Activated T-cell treated with anti-CD3 and anti-CD28 coated beads for 4 hours (primary cell): Measurements from ENCODE around the gene RAB3GAP1.
"Not testable (repeated sequence)": the region's sequence is repeated elsewhere in the genome, so short reads cannot be mapped to it uniquely, and the experiment has no call there.

Source experiments
- DNase-seq: peaks from one replicate; pipeline ENCODE4 v3.0.0-alpha.2; 2020

The RAB3GAP1 gene

GRCh38 chr2:135052042-135052876 is at the start of gene RAB3GAP1:
Gene RAB3GAP1, plus strand, starts transcription at chr2:135052292. Its CDS starts 16 bp downstream, at chr2:135052308.
- peak; percentile 86 for DNase-seq

GRCh38 chr2:135002836-135003235 is 49.3 kb upstream of the RAB3GAP1 start:
- DNase-seq: no peak

- peak; percentile 67 for DNase-seq
Observed at GRCh38 chr2:135004005-135004746, 47.9 kb upstream of the RAB3GAP1 start.

- no peak for DNase-seq
Observed at GRCh38 chr2:135005753-135006152, 46.3 kb upstream of the RAB3GAP1 start.

GRCh38 chr2:135009339-135009738 is 42.8 kb upstream of the RAB3GAP1 start:
- DNase-seq: no peak

GRCh38 chr2:135010200-135010942 is 41.7 kb upstream of the RAB3GAP1 start:
- DNase-seq: no peak

- no peak for DNase-seq
Observed at GRCh38 chr2:135011633-135012032, 40.5 kb upstream of the RAB3GAP1 start.

- no peak for DNase-seq
Observed at GRCh38 chr2:135021618-135022017, 30.5 kb upstream of the RAB3GAP1 start.

GRCh38 chr2:135022952-135023880 is 28.9 kb upstream of the RAB3GAP1 start:
- DNase-seq: no peak

- no peak for DNase-seq
Observed at GRCh38 chr2:135023886-135024485, 28.1 kb upstream of the RAB3GAP1 start.

- DNase-seq: no peak
Observed at GRCh38 chr2:135029481-135030134, 22.5 kb upstream of the RAB3GAP1 start.

- DNase-seq: no peak
Observed at GRCh38 chr2:135030826-135031225, 21.3 kb upstream of the RAB3GAP1 start.

GRCh38 chr2:135033216-135033615 is 18.9 kb upstream of the RAB3GAP1 start:
- not testable (repeated sequence) for DNase-seq

DNA sequence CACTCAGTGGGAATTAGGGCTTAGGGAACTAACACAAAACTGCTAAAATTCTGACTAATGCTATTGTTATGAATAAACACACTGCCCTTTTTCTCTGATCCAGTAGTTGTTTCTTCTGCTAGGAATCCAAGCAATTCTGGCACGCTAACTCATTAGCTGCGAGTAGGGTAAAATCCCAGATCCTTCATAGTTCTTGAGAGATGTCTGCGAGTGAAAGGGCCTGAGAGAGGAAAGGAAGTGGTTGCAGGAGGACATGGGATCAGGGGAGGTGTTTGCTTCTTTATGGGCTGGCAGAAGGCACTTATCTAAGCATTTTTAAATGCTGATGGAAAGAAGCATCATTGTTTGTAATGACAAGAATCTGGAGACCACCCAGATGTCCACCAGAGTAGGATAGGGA is 14.3 kb upstream of the RAB3GAP1 start:
- DNase-seq: no peak

DNA sequence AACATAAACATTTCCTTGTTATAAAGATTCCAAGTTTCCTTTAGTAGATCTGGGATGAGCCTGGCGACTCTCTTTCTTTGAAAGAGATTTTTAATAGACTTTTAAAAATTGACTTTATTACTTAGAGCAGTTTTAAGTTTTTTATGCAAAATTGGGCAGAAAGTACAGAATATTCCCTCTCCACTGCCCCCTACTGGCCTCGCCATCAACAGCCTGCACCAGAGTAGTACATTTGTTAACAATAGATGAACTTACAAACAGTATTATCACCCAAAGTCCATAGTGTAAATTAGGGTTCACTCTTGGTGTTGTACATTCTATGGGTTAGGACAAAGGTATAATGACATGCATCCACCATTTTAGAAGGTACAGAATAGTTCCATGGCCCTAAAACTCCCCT is 8.7 kb upstream of the RAB3GAP1 start:
- no peak for DNase-seq

- no peak for DNase-seq
Observed at GRCh38 chr2:135047300-135047699, 4.8 kb upstream of the RAB3GAP1 start, which contains the start of gene MAP3K19. Gene MAP3K19, minus strand, starts transcription at chr2:135047447. Its CDS starts 22,800 bp downstream, at chr2:135024647.

DNA sequence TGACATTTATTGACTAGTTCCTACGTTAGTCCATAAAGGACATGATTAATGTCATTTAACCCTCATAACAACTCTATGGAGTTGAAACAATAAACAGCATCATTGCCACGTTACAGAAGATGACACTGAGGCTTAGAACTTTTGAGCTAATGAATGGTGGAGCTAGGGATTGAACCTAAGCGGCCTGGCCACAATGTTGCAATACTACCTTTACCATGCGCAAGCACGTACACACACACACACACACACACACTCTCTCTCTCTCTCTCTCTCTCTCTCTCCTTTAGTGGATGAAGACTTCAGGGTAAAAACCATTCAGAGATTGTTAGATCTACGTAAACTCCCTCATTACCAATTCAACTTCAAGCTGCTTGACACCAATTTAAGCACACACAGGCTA is 4.0 kb upstream of the RAB3GAP1 start:
- no peak for DNase-seq

GRCh38 chr2:135050132-135050531 is 2.0 kb upstream of the RAB3GAP1 start:
- DNase-seq: no peak

- DNase-seq: no peak
Observed at GRCh38 chr2:135050684-135051083, 1.4 kb upstream of the RAB3GAP1 start.

GRCh38 chr2:135052997-135053474 is 944 bp downstream of the RAB3GAP1 start:
- peak; percentile 1 for DNase-seq
